Measurements from ENCODE around the gene AQP2.

Gene AQP2

GRCh38 chr12:49955899-49956662 lies 5.5 kb downstream of the AQP2 start:
- DNase-seq (ENCODE audit: low read depth in 2 of 2), result no peak

GRCh38 chr12:49956663-49957569 lies 6.4 kb downstream of the AQP2 start:
- DNase-seq (ENCODE audit: low read depth in 2 of 2), result no peak

- DNase-seq (ENCODE audit: low read depth in 2 of 2), result no peak
Observed at GRCh38 chr12:49957570-49957967, 7.0 kb downstream of the AQP2 start.

- DNase-seq (ENCODE audit: low read depth in 2 of 2), result no peak
Observed at GRCh38 chr12:49959685-49960473, 9.3 kb downstream of the AQP2 start.

GRCh38 chr12:49960474-49961110 lies 10.1 kb downstream of the AQP2 start:
- DNase-seq (ENCODE audit: low read depth in 2 of 2), result no peak

GRCh38 chr12:49961111-49961922 lies 10.8 kb downstream of the AQP2 start, which contains the start of gene AQP5:
AQP5 (plus strand) TSS chr12:49961872; CDS start chr12:49962018, 146 bp downstream.
- no peak for DNase-seq (ENCODE audit: low read depth in 2 of 2)

GRCh38 chr12:49961993-49962764 lies 11.6 kb downstream of the AQP2 start:
- no peak for DNase-seq (ENCODE audit: low read depth in 2 of 2)

GRCh38 chr12:49962861-49963765 lies 12.6 kb downstream of the AQP2 start:
- DNase-seq (ENCODE audit: low read depth in 2 of 2), result no peak

- DNase-seq (ENCODE audit: low read depth in 2 of 2), result no peak
Observed at GRCh38 chr12:49963976-49964815, 13.7 kb downstream of the AQP2 start.

- no peak for DNase-seq (ENCODE audit: low read depth in 2 of 2)
Observed at GRCh38 chr12:49964849-49965624, 14.5 kb downstream of the AQP2 start.

- no peak for DNase-seq (ENCODE audit: low read depth in 2 of 2)
Observed at GRCh38 chr12:49965836-49966235, 15.3 kb downstream of the AQP2 start.

- no peak for DNase-seq (ENCODE audit: low read depth in 2 of 2)
Observed at GRCh38 chr12:49966511-49967041, 16.0 kb downstream of the AQP2 start.

- DNase-seq (ENCODE audit: low read depth in 2 of 2), result peak; percentile 89 to 94
Observed at GRCh38 chr12:49967042-49967776, 16.7 kb downstream of the AQP2 start.

- DNase-seq (ENCODE audit: low read depth in 2 of 2), result no peak
Observed at GRCh38 chr12:49967777-49968250, 17.3 kb downstream of the AQP2 start.

- DNase-seq (ENCODE audit: low read depth in 2 of 2), result no peak
Observed at GRCh38 chr12:49968471-49968870, 17.9 kb downstream of the AQP2 start.

GRCh38 chr12:49969027-49969426 lies 18.5 kb downstream of the AQP2 start:
- no peak for DNase-seq (ENCODE audit: low read depth in 2 of 2)

Measured in stimulated activated CD8-positive, alpha-beta memory T cell treated with anti-CD3 and anti-CD28 coated beads, Interleukin-2, amount 100 ng/mL, for 48 hours (primary cell).